KMS-11 (cell line): ENCODE data around the gene COL23A1.

Experiments
- H2AFZ ChIP-seq: fragments of 200-600 bp; sonication (generic); 2 replicates; pipeline ENCODE4 v1.6.1; 2016; ENCODE audit warnings: antibody characterized with exemption, mixed run types, low read depth
- H3K27ac ChIP-seq: fragments of 200-600 bp; sonication (generic); 2 replicates; pipeline ENCODE4 v1.6.1; 2016; ENCODE audit warnings: mild to moderate bottlenecking, mixed run types
- H3K27me3 ChIP-seq: fragments of 200-600 bp; sonication (generic); 2 replicates; pipeline ENCODE4 v1.6.1; 2017; ENCODE audit warnings: mild to moderate bottlenecking, low read depth, mixed run types, moderate library complexity; ENCODE audit not compliant: insufficient read depth
- H3K36me3 ChIP-seq: fragments of 200-600 bp; sonication (generic); 2 replicates; pipeline ENCODE4 v1.6.1; 2017; ENCODE audit warnings: mild to moderate bottlenecking, mixed run types; ENCODE audit not compliant: insufficient read depth
- H3K4me1 ChIP-seq: fragments of 200-600 bp; sonication (generic); 2 replicates; pipeline ENCODE4 v1.6.1; 2016; ENCODE audit warnings: mild to moderate bottlenecking, low read depth, mixed run types; ENCODE audit not compliant: poor library complexity, severe bottlenecking
- H3K4me2 ChIP-seq: fragments of 200-600 bp; sonication (generic); 2 replicates; pipeline ENCODE4 v1.7.0; 2016; ENCODE audit warnings: mild to moderate bottlenecking, mixed run types
- H3K4me3 ChIP-seq: fragments of 200-600 bp; sonication (generic); IDR thresholded peaks from 2 replicates; pipeline ENCODE4 v1.6.1; 2017; ENCODE audit warnings: low read depth, low read length, mixed read lengths; ENCODE audit not compliant: insufficient read depth
- H3K79me2 ChIP-seq: fragments of 200-600 bp; sonication (generic); 2 replicates; pipeline ENCODE4 v1.6.1; 2016; ENCODE audit warnings: low read depth, mixed run types; ENCODE audit not compliant: insufficient read depth
- H3K9ac ChIP-seq: fragments of 200-600 bp; sonication (generic); 2 replicates; pipeline ENCODE4 v1.6.1; 2016; ENCODE audit warnings: mild to moderate bottlenecking, mixed run types
- H4K20me1 ChIP-seq: fragments of 200-600 bp; sonication (generic); 2 replicates; pipeline ENCODE4 v1.6.1; 2016; ENCODE audit warnings: mild to moderate bottlenecking, mixed run types; ENCODE audit not compliant: insufficient read depth
- TF ChIP-seq, protein P1 (sequence below): fragments of 200-600 bp; sonication (generic); conservative IDR thresholded peaks from 2 replicates; pipeline ENCODE4 v1.6.1; 2017; ENCODE audit warnings: low read depth, mild to moderate bottlenecking, antibody characterized with exemption, low read length, moderate library complexity, mixed read lengths

Gene COL23A1

DNA sequence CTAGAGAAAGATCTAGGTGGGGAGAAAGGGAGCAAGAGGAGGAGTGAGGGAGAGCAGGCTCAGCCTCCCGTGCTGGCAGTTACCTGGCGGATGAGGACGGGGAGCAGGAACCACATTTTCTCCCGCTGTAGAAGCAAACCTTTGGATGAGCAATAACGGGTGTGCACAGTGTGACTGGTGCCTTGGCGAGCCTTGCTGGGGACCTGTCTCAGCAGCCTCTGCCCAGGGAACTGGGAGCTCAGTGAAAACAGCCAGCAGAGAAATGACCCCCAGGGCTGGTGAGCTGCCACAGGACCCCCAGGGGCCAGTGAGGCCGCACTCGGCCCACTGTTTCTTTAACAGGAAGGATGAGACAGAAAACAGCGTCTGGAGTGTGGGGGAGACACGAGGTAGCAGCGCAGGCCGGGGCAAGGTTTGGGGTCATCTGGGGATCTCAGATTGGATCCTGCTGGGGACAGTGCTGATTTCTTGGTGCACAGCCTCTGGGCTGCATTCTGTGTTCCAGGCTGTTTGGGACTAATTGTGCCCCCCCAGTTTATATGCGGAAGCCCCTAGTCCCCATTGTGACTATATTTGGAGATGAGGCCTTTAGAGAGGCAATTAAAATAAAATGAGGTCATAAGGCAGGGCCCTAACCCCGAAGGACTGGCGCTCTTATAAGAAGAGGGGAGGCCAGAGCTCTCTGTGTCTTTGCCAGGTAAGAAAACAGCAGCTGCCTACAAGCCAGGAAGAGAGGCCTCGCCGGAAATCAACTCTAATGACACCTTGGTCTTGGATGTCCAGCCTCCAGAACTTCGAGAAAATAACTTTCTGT lies 238.8 kb downstream of the COL23A1 start:
- H3K27ac ChIP-seq = no peak overlapping the region
- no peaks in the 10 kb centered on the region for H3K4me1 ChIP-seq
- H3K4me3 ChIP-seq = no peak overlapping the region
- no peak overlapping the region for H2AFZ ChIP-seq
- TF ChIP-seq, protein P1, sequence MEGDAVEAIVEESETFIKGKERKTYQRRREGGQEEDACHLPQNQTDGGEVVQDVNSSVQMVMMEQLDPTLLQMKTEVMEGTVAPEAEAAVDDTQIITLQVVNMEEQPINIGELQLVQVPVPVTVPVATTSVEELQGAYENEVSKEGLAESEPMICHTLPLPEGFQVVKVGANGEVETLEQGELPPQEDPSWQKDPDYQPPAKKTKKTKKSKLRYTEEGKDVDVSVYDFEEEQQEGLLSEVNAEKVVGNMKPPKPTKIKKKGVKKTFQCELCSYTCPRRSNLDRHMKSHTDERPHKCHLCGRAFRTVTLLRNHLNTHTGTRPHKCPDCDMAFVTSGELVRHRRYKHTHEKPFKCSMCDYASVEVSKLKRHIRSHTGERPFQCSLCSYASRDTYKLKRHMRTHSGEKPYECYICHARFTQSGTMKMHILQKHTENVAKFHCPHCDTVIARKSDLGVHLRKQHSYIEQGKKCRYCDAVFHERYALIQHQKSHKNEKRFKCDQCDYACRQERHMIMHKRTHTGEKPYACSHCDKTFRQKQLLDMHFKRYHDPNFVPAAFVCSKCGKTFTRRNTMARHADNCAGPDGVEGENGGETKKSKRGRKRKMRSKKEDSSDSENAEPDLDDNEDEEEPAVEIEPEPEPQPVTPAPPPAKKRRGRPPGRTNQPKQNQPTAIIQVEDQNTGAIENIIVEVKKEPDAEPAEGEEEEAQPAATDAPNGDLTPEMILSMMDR = no peak
- H3K9ac ChIP-seq = no peak overlapping the region
- no peaks in the 10 kb centered on the region for H3K79me2 ChIP-seq
- H3K36me3 ChIP-seq = no peaks in the 10 kb centered on the region
- no peaks in the 10 kb centered on the region for H3K27me3 ChIP-seq
- no peaks in the 10 kb centered on the region for H4K20me1 ChIP-seq
- no peak overlapping the region for H3K4me2 ChIP-seq

DNA sequence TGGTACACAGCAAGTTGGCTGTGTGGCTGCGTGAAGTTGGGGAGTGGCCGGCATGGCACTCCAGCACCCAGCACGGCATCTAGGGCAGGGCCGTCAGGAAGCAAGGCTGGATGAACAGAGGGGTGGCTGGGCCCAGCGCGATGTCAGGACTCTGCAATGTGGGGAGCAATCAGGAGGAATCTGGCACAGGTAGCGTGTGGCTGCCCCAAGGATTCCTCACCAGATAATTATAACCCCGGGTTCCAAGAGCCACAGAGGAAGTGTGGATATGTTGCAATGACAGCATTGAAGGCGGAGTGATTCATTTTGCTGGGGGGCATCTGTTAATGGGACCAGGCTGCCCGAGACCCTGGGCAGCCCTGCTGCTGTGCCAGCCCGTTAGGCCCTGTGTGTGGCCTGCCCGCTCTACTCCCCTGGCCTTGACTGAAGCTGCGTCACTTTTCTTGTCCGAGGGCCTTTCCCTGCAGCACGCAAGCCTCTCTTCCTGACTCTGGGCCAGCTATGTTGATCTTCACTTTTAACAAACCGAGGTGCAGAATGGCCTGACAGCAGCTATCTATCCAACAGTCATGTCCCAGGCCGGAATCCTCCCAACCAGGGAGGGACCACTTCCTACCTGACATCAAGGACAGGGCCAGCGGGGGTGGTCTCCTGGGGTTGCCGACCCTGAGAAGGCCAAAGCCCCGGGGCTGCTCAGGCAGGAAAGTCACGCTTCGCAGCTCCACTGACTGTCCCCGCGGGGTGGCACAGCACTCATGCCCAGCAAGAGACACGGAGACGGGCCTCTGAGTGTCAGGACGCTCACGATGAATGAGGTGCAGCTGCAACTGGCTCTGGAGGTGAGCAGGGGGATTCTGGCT lies 239.6 kb downstream of the COL23A1 start:
- H3K4me1 ChIP-seq = no peaks in the 10 kb centered on the region
- no peak overlapping the region for H2AFZ ChIP-seq
- no peaks in the 10 kb centered on the region for H4K20me1 ChIP-seq
- H3K4me3 ChIP-seq = no peak overlapping the region
- H3K27ac ChIP-seq = no peak overlapping the region
- H3K27me3 ChIP-seq = no peaks in the 10 kb centered on the region
- H3K36me3 ChIP-seq = no peaks in the 10 kb centered on the region
- no peaks in the 10 kb centered on the region for H3K79me2 ChIP-seq
- no peak overlapping the region for H3K4me2 ChIP-seq
- TF ChIP-seq, protein P1 = no peak
- H3K9ac ChIP-seq = no peak overlapping the region

DNA sequence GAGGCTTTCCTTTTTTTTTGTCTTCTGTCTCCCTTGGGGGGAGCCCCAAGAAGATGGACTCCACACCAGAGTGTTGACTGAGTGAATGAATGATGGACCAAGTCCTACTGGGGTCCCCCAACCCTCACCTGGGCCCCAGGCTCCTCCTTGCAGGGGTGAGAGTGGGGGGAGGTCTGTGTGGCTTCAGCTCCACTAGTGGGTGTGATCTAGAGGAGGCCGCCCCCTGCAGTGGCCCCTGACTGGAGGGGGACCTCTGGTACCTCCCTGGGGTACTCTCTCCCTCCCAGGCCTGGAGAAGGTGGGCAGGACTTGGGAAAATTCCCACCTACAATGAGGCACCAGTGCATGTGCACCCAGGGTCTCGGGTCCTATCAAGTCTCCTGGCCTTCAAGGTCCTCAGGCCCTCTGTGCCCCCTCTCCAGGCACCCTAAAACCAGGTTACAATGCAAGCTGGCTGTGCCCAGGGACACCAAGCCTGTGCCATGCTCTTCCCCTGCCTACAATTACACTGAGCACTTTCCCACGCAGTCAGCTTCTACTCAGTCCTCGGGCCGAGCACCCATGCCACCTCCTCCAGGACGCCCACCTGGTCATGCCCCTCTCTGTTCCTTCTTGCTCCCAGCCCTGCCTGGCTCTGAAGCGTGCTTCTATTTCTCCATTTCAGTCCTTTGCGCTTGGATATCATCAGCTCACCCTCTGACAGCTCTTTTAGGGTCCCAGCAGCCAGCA lies 240.4 kb downstream of the COL23A1 start:
- no peaks in the 10 kb centered on the region for H3K79me2 ChIP-seq
- no peak overlapping the region for H3K27ac ChIP-seq
- H3K4me2 ChIP-seq = no peak overlapping the region
- TF ChIP-seq, protein P1 = no peak
- H3K27me3 ChIP-seq = no peaks in the 10 kb centered on the region
- H4K20me1 ChIP-seq = no peaks in the 10 kb centered on the region
- H2AFZ ChIP-seq = no peak overlapping the region
- no peak overlapping the region for H3K4me3 ChIP-seq
- H3K9ac ChIP-seq = no peak overlapping the region
- H3K4me1 ChIP-seq = no peaks in the 10 kb centered on the region
- no peaks in the 10 kb centered on the region for H3K36me3 ChIP-seq

DNA sequence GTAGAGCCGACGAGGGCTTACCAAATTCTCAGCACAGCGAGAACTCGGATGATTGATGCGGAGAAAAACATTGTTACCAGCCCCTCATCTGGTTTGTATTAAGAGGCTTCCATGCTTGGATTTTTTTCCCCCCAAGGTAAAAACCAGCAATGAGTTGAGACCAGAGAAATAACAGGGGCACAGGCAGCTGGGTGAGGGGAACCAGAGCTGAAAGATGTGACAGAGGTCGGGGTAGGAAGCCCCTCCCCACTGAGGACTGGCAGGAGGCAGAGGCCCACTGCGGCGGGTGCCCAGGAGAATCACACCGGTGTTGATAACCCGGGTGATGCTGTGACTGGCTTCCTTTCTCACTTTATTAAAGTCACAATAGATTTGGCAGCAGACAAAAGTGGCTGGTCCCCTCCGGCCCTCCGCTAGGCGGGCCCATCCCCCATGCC lies 241.1 kb downstream of the COL23A1 start:
- Histone ChIP-seq H3K27ac (no peak overlapping the region), H3K79me2 (no peaks in the 10 kb centered on the region), H3K4me3 (no peak overlapping the region), H3K27me3 (no peaks in the 10 kb centered on the region), H3K36me3 (no peaks in the 10 kb centered on the region), H3K9ac (no peak overlapping the region), H4K20me1 (no peaks in the 10 kb centered on the region), H3K4me2 (no peak overlapping the region), H3K4me1 (no peaks in the 10 kb centered on the region), H2AFZ (no peak overlapping the region)
- TF ChIP-seq, protein P1 = no peak
